NCI-H1694 (cell line): ENCODE results near the gene AP4M1.

Experiments used
- DNase-seq: peaks from one replicate; lab custom pipeline; 2025; lab: John Stamatoyannopoulos, UW

AP4M1 gene

DNA sequence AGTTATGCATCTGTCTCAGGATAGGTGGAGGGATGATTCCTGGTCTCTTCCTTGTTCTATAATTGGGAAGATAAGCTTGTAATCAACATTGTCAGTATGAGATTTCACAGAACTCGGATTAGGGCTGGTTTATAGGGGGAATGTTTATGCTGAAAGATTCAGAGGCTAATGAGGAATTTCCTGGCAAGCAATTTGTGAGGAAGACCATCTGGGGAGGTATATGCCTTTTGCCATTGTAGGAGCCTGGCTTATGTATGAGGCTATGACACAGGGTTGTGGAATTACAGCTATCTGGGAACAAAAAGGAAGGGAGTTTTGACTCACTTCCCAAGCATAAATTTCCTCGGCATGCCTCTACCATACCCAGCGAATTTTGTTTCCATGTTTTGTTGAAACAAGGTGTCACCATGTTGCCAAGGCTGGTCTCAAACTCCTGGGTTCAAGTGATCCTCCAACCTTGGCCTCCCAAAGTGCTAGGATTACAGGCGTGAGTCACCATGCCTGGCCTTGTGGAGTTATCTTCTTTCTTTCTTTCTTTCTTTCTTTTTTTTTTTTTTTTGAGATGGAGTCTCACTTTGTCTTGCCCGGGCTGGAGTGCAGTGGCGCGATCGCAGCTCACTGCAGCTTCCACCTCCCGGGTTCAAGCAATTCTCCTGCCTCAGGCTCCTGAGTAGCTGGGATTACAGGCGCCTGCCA lies 14.2 kb upstream of the AP4M1 start:
- DNase-seq = no peak

DNA sequence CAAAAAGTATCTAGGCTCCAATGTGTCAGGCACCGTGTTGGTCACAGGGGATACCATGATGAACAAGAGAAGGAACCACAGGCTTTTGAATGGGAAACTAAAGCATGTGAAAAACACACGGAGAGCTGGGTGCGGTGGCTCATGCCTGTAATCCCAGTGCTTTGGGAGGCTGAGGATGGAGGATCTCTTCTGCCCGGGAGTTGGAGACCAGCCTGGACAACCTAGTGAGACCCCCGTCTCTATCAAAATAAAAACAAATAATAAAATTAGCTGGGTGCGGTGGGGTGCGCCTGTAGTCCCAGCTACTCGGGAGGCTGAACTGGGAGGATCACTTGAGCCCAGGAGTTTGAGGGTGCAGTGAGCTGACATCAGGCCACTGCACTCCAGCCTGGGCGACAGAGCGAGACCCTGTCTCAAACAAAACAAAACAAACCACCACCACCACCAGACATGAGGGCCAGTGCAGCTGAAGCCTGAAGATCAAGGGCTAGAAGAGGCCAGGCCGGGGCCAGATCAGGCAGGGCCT lies 13.3 kb upstream of the AP4M1 start:
- no peak for DNase-seq

- DNase-seq = peak; percentile 42
Measured at GRCh38 chr7:100088621-100089457, 12.6 kb upstream of the AP4M1 start, which contains the start of gene COPS6. Gene COPS6, plus strand, starts transcription at chr7:100088969. Its CDS starts 22 bp downstream, at chr7:100088991.

DNA sequence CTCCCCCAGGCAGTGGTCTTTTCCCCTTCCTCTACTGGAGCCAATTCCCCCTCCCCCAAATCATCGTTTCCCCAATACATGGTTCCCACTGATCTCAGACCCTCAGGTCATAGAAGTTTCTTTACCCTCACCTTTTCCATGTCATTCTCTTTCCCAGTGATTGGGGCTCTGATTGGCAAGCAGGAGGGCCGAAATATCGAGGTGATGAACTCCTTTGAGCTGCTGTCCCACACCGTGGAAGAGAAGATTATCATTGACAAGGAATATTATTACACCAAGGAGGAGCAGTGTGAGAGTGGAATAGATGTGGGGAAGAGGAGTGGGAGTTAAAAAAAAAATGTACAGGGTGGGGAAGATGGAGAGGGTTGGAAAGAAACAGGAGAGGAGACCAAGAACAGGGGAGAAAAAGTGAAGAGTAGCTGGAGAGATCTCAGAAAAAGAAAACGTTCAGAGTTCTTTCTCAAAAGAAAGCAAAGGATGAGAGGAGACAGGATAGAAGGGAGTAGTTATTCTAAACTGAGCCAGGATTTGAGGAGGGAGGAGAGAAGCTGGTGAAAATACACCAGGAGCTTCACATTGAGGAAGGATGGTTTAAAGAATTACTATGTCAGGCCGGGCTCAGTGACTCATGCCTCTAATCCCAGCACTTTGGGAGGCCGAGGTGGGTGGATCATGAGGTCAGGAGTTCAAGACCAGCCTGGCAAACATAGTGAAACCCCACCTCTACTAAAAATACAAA lies 11.8 kb upstream of the AP4M1 start:
- DNase-seq = no peak

GRCh38 chr7:100090527-100091410 lies 10.7 kb upstream of the AP4M1 start:
- no peak for DNase-seq

DNA sequence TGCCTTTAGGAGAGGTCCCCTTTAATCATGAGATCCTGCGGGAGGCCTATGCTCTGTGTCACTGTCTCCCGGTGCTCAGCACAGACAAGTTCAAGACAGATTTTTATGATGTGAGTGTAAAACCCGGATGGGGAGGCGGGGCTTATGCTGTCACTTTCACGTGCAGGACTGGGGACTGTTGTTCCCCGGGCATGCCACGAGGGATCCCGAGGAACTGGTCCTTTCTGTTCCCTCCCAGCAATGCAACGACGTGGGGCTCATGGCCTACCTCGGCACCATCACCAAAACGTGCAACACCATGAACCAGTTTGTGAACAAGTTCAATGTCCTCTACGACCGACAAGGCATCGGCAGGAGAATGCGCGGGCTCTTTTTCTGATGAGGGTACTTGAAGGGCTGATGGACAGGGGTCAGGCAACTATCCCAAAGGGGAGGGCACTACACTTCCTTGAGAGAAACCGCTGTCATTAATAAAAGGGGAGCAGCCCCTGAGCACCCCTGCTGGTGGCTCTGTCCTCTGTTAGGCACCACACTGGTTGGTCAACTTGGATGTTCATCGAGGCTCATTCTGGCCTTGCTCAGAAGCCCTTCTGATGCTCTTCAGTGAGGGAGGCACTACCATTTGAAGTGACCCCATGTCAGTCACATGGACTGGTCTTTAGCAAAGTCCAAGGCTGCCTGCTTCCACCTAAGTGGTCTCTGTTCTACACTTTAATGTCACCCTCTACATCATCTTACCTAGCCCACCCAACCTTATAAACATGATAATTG lies 9.8 kb upstream of the AP4M1 start:
- DNase-seq = no peak

DNA sequence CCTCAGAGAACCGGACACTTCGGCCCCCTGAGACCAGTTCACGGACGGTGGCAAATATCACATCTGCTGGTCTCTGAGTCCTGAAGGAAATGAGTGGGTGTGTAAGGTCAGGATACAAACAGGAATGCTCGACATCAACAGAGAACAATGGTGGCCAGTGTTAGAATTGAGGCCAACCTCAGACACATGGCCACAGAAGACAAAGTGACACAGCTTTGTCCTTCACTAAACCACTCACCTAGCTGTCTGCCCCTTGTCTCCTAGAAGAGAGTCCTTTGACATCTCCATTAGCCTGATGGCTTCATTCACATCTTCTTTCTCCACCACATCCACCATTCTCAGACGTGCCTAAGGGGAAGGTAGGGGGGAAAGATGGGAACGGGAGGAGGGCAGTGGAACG lies 8.4 kb upstream of the AP4M1 start:
- DNase-seq = no peak

- DNase-seq = no peak
Measured at GRCh38 chr7:100093498-100093897, 7.9 kb upstream of the AP4M1 start.

GRCh38 chr7:100093925-100094486 lies 7.4 kb upstream of the AP4M1 start:
- DNase-seq = no peak

- DNase-seq = no peak
Measured at GRCh38 chr7:100095289-100095688, 6.2 kb upstream of the AP4M1 start.

- DNase-seq = no peak
Measured at GRCh38 chr7:100095704-100096103, 5.7 kb upstream of the AP4M1 start.

DNA sequence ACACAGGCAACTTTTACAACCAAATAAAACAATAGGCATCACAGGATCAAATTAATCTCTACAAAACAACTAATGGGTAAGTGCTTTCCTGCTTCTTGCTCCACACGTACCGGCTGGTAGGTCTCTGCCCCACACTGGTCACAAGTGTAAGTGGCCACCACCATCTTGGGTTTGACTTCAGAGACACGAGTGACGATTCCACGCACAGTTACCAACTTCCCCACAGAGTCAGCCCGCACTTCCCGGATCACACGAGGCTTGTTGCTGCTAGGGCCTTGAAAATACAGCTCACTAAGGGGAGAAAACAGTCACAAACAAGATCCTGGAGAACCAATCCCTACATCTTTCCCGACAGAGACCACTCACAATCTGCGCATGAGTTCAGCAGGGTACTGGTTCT lies 2.5 kb upstream of the AP4M1 start:
- DNase-seq = no peak

DNA sequence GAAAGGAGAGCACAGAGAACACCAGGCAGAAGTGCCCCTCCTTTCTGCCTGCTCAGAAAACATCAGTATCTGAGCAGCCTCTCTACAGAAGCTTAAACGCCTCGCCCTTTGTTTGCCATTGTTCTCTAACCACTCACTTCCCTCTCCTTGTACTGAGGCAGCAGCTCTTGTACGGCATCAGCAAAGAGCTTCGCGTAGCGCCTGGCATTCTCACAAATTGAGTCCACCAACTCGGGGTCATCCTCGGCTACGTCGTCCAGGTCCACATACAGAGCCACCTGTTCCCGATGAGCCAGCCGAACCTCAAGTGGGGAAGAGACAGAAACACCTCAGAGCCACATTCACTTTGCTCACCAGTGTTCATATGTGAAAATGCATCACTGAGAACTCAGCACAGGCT lies 2.0 kb upstream of the AP4M1 start:
- no peak for DNase-seq

GRCh38 chr7:100100420-100101015 lies 925 bp upstream of the AP4M1 start:
- DNase-seq = peak; percentile 87

- DNase-seq = no peak
Measured at GRCh38 chr7:100102950-100103840, 1.8 kb downstream of the AP4M1 start.

DNA sequence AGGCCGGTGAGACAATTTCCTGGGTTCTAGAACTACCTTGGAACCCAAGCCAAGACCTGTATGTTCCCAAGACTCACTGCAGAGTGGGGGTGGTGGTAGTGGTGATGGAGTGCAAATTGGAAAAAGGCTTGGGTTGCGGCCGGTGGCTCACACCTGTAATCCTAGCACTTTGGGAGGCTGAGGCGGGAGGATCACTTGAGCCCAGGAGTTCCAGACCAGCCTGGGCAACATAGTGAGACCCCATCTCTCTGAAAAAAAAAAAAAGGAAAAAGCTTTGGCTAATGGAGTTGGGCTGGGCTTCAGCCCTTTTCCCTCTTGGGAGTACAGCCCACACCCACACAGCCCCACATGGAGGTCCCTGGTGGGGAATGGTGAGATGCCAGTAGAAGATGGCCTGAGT lies 4.1 kb downstream of the AP4M1 start:
- DNase-seq = no peak

DNA sequence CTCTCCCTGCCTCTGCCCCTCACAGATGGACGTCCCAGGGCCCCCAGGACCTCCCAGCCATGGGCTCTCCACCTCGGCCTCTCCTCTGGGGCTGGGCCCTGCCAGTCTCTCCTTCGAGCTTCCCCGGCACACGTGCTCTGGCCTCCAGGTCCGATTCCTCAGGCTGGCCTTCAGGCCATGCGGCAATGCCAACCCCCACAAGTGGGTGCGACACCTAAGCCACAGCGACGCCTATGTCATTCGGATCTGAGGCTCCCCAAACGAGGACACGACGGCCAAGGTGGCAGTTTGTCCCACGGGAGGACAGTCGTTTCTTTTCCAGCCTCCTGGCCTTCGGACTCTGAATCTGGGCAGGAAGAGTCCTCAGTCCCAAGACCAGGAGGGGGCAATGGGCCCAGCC lies 5.2 kb downstream of the AP4M1 start:
- no peak for DNase-seq

- DNase-seq = no peak
Measured at GRCh38 chr7:100107125-100107737, 5.8 kb downstream of the AP4M1 start.
